ENCODE data around the gene TOLLIP.

The TOLLIP gene

DNA sequence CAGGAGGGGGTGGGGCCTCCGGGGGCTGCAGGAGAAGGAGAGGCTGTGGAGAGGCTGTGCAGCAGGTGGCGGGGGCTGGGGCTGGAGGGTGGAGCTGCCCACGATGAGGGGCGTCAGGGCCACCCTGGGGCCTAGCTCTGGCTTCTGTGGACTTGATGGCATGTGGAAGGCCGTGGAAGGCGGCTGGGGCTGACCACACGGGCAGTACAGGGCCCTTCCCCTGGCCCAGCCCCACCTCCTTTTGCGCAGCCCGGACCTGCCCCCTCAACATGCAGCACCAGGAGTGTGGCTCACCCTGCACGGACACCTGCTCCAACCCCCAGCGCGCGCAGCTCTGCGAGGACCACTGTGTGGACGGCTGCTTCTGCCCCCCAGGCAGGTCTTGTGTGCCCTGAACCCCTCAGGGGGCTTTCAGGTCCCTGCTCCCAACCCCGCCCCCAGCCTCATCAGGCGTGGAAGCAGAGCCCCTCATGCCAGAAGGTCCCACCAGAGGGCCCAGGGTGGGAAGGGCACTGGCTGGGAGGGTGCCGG is 80.4 kb downstream of the TOLLIP start:
- ATAC-seq (ENCODE audit: low read depth): no peak
- no peak for DNase-seq (ENCODE audit: low spot score)

DNA sequence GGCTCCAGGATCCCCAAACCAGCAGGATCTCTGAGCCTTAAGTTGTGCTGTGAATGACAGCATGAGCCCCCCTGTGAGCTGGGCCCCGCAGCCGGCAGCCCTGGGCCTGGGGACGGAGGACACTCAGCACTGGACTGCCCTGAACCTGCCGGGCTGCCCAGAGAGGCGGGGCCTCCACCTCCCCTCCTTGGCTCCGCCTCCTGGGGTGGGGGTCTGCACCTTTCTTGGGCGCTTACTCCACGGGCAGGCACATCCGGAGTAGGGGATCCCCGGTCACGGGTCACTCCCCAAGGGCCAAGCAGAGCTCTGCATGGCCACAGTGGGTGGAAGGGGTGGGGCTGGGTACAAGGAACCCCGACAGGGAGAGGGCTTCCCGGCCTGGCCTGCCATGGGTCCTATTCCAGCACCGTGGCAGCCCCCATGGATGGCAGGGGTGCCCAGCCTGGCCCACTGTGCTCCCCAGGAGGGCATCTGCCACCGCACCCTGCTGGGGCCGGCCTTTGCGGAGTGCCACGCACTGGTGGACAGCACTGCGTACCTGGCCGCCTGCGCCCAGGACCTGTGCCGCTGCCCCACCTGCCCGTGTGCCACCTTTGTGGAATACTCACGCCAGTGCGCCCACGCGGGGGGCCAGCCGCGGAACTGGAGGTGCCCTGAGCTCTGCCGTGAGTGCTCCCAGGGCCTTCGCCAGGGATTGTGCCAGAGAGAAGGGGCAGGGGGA is 81.2 kb downstream of the TOLLIP start:
- no peak overlapping the region for H3K27ac ChIP-seq (ENCODE audit: poor library complexity, severe bottlenecking)
- peak; percentile 64 for DNase-seq (ENCODE audit: low spot score)
- no peaks in the 10 kb centered on the region for H3K9me3 ChIP-seq (ENCODE audit: severe bottlenecking)
- peaks cover 40% of the 10 kb centered on the region for H3K27me3 ChIP-seq (ENCODE audit: insufficient read depth, poor library complexity, severe bottlenecking)
- no peak overlapping the region for H3K4me3 ChIP-seq (ENCODE audit: severe bottlenecking)
- ATAC-seq (ENCODE audit: low read depth): no peak
- no peaks in the 10 kb centered on the region for H3K4me1 ChIP-seq (ENCODE audit: insufficient read depth, poor library complexity, severe bottlenecking)
- TF ChIP-seq, protein P1, sequence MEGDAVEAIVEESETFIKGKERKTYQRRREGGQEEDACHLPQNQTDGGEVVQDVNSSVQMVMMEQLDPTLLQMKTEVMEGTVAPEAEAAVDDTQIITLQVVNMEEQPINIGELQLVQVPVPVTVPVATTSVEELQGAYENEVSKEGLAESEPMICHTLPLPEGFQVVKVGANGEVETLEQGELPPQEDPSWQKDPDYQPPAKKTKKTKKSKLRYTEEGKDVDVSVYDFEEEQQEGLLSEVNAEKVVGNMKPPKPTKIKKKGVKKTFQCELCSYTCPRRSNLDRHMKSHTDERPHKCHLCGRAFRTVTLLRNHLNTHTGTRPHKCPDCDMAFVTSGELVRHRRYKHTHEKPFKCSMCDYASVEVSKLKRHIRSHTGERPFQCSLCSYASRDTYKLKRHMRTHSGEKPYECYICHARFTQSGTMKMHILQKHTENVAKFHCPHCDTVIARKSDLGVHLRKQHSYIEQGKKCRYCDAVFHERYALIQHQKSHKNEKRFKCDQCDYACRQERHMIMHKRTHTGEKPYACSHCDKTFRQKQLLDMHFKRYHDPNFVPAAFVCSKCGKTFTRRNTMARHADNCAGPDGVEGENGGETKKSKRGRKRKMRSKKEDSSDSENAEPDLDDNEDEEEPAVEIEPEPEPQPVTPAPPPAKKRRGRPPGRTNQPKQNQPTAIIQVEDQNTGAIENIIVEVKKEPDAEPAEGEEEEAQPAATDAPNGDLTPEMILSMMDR (IDR thresholded peaks at IDR 0.05; ENCODE audit: poor library complexity, severe bottlenecking): no peak
- H3K36me3 ChIP-seq (ENCODE audit: low read depth): no peaks in the 10 kb centered on the region

More for the DNA sequence above, 80.4 kb downstream of the TOLLIP start:
- Histone ChIP-seq H3K27ac (ENCODE audit: poor library complexity, severe bottlenecking) (no peak overlapping the region), H3K4me1 (ENCODE audit: insufficient read depth, poor library complexity, severe bottlenecking) (no peaks in the 10 kb centered on the region), H3K9me3 (ENCODE audit: severe bottlenecking) (no peaks in the 10 kb centered on the region), H3K36me3 (ENCODE audit: low read depth) (no peaks in the 10 kb centered on the region), H3K27me3 (ENCODE audit: insufficient read depth, poor library complexity, severe bottlenecking) (peaks cover 40% of the 10 kb centered on the region), H3K4me3 (ENCODE audit: severe bottlenecking) (no peak overlapping the region)
- TF ChIP-seq, protein P1 (IDR thresholded peaks at IDR 0.05; ENCODE audit: poor library complexity, severe bottlenecking): no peak

DNA sequence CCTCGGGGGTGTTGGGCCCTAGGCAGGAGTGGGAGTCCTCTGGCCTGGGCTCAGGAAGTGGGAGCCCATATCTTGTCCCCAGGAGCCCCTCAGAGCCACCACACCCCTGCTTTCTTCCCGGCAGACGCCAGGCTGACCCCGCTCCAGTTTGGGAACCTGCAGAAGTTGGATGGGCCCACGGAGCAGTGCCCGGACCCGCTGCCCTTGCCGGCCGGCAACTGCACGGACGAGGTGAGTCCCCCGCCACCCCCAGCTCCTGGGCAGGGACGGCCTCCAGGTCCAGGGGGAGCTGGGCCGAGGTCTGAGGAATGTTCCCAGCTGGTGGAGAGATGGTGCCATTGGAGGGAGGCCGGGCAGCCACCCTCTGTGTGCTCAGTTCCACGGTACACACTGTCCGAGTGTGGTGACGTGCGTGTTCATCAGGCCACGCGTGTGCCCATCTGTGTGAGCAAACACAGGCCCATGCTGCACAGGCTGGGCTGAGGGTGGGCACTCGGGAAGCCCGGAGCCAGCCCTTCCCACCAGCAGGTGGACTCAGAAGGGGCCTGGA is 81.8 kb downstream of the TOLLIP start:
- Histone ChIP-seq H3K9me3 (ENCODE audit: severe bottlenecking) (no peaks in the 10 kb centered on the region), H3K27ac (ENCODE audit: poor library complexity, severe bottlenecking) (no peak overlapping the region), H3K36me3 (ENCODE audit: low read depth) (no peaks in the 10 kb centered on the region), H3K4me1 (ENCODE audit: insufficient read depth, poor library complexity, severe bottlenecking) (no peaks in the 10 kb centered on the region), H3K4me3 (ENCODE audit: severe bottlenecking) (no peak overlapping the region), H3K27me3 (ENCODE audit: insufficient read depth, poor library complexity, severe bottlenecking) (peaks cover 36% of the 10 kb centered on the region)
- DNase-seq (ENCODE audit: low spot score) (peak; percentile 64), ATAC-seq (ENCODE audit: low read depth) (no peak)
- TF ChIP-seq, protein P1 (IDR thresholded peaks at IDR 0.05; ENCODE audit: poor library complexity, severe bottlenecking): no peak

DNA sequence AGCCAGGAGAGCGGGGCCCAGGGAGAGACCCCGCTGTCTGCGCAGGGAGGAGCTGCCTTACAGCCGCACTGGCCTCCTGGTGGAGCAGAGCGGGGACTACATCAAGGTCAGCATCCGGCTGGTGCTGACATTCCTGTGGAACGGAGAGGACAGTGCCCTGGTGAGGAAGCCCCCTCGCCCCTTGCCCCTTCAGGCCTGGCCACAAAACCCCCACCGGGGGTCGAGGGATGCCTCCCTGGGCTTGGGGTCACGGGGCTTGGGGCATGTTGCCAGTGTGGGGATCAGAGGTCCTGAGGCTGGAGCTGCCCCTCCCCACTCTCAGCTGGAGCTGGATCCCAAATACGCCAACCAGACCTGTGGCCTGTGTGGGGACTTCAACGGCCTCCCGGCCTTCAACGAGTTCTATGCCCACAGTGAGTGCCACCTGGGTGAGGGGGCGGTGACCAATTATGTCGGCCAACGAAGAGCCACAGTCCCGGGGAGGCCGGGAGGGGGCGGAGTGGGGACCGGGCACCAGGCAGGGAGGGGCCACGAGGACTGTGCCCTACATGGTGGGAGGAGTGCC is 82.4 kb downstream of the TOLLIP start:
- DNase-seq (ENCODE audit: low spot score) (peak; percentile 48), ATAC-seq (ENCODE audit: low read depth) (no peak)
- Histone ChIP-seq H3K27me3 (ENCODE audit: insufficient read depth, poor library complexity, severe bottlenecking) (peaks cover 35% of the 10 kb centered on the region), H3K27ac (ENCODE audit: poor library complexity, severe bottlenecking) (no peak overlapping the region), H3K4me3 (ENCODE audit: severe bottlenecking) (no peak overlapping the region), H3K36me3 (ENCODE audit: low read depth) (no peaks in the 10 kb centered on the region), H3K4me1 (ENCODE audit: insufficient read depth, poor library complexity, severe bottlenecking) (no peaks in the 10 kb centered on the region), H3K9me3 (ENCODE audit: severe bottlenecking) (no peaks in the 10 kb centered on the region)
- TF ChIP-seq, protein P1 (IDR thresholded peaks at IDR 0.05; ENCODE audit: poor library complexity, severe bottlenecking): no peak

Data from RWPE2 (cell line).